Hematopoietic multipotent progenitor cell treated with erythropoietin and hydrocortisone succinate and interleukin-3 and kit ligand, for 17 days (in vitro differentiated cells): ENCODE data around the gene TBX10.
"Not testable (repeated sequence)": the region's sequence is repeated elsewhere in the genome, so short reads cannot be mapped to it uniquely, and the experiment has no call there.

Experiments used
- DNase-seq: peaks from one replicate; pipeline ENCODE4 v3.0.0-alpha.2; 2015; ENCODE audit warnings: low spot score

TBX10 gene

GRCh38 chr11:67631411-67631810 lies 8.2 kb downstream of the TBX10 start:
- no peak for DNase-seq

GRCh38 chr11:67630943-67631331 lies 8.6 kb downstream of the TBX10 start:
- DNase-seq, result no peak

GRCh38 chr11:67630228-67630942 lies 9.2 kb downstream of the TBX10 start:
- DNase-seq, result peak; percentile 94

- DNase-seq, result peak; percentile 79
Observed at GRCh38 chr11:67629386-67630227, 10.0 kb downstream of the TBX10 start, which contains the start of gene NUDT8. Gene NUDT8, minus strand, starts transcription at chr11:67629937. Its CDS starts 26 bp downstream, at chr11:67629911.

GRCh38 chr11:67628710-67629385 lies 10.7 kb downstream of the TBX10 start:
- no peak for DNase-seq

GRCh38 chr11:67627812-67628624 lies 11.5 kb downstream of the TBX10 start:
- DNase-seq, result no peak

- DNase-seq, result no peak
Observed at GRCh38 chr11:67627441-67627811, 12.1 kb downstream of the TBX10 start.

GRCh38 chr11:67626970-67627369 lies 12.6 kb downstream of the TBX10 start:
- DNase-seq, result no peak

- not testable (repeated sequence) for DNase-seq
Observed at GRCh38 chr11:67626131-67626833, 13.3 kb downstream of the TBX10 start.

- not testable (repeated sequence) for DNase-seq
Observed at GRCh38 chr11:67623795-67624194, 15.8 kb downstream of the TBX10 start.

- DNase-seq, result not testable (repeated sequence)
Observed at GRCh38 chr11:67622905-67623304, 16.7 kb downstream of the TBX10 start.

- not testable (repeated sequence) for DNase-seq
Observed at GRCh38 chr11:67621928-67622327, 17.6 kb downstream of the TBX10 start.

- DNase-seq, result not testable (repeated sequence)
Observed at GRCh38 chr11:67620621-67621020, 18.9 kb downstream of the TBX10 start.

- not testable (repeated sequence) for DNase-seq
Observed at GRCh38 chr11:67619683-67620618, 19.6 kb downstream of the TBX10 start.

GRCh38 chr11:67618901-67619659 lies 20.5 kb downstream of the TBX10 start:
- not testable (repeated sequence) for DNase-seq

- no peak for DNase-seq
Observed at GRCh38 chr11:67617243-67617953, 22.2 kb downstream of the TBX10 start.

GRCh38 chr11:67616431-67617242 lies 22.9 kb downstream of the TBX10 start:
- no peak for DNase-seq
